HL-60/S4 treated with phorbol 12-myristate 13-acetate at 8.2 ng/mL for 4 days and 3 days (cell line): ENCODE measurements around the gene FKBP8.

Experiments used
- in situ Hi-C: fragments of 300-500 bp; cut with MboI; formaldehyde crosslinking; loops from 2 replicates; pipeline ENCODE4 v1.15.0; 2022; ENCODE audit warnings: low sequenced_read_pairs

Gene FKBP8

DNA sequence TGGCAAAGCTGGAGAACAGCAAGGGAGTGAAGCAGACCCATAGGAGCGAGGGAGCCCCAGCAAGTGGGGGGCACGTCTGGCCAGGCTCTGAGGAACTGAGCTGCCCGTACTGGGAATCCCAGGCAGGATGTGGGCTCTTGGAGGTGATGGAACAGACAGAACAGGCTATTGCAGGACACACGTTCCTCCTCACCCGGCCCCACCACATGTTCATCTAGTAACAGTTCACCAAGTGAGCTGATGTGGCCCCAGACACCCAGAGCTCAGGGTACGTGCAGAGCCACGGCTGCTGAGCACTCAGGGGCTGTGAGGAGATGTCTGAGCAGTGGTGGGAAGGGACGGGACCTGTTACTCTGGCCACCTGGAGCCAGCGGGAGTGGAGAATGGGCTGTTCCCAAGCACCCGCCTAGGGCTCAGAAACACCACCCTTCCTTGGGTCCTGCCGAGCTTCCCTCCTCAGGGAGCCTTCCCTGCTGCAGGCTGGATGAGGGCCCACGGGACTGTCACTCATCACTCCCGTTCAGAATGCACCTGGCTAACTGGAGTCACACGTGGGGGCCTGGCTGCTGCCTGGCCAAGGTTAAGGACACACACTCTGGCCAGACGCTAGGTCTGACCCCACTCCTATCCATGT lies 39.9 kb downstream of the FKBP8 start:
- in situ Hi-C loops = no loop called here

DNA sequence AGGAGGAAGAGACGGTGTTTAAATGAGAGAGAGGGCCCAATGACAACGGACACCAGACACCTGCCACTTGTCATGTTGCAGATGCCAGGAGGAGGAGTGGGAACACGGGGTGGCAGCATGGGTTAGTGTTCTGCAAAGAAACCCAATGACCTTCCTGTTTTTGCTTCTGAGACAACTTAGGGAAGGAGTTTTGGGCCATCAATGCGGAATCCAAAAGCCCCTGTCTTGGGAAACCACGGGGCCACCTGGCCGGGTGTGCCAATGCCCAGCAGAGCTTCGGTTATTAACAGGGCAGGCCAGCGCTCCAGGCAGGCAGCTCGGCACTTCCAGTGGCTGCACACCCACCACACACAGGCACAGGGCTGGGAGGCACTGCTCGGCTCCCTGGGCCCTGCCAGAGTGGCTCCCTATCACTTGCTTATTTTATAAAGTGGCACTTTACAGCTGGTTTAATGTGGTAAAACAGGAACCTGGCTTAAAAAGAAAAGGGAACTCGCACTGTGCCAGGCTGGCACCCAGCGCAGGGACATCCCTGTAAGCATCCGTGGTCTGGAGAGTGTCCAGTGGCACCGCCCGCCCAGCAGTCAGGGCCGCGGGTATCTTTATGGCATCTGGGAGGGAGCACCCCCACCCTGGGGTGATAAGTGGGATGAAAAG lies 40.6 kb downstream of the FKBP8 start:
- in situ Hi-C loops = no loop called here

DNA sequence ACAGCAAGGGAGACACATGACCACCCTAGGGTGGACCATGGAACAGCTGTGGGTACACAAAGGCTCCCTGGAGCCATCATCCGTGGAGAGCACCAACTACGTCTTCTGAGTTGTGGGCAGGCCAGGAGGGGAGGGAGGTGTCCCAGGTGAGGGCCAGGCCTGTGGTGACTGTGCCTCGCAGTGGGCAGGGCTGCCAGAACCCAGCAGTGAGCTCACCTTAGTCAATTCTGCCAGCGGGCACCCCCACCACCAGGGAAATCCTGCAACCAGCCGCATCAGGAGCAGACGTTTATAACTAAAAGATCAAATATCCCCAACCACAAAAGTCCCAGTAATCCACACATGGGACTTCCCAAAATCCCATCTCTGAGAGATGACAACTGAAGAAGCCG lies 41.1 kb downstream of the FKBP8 start:
- in situ Hi-C loops = no loop called here

DNA sequence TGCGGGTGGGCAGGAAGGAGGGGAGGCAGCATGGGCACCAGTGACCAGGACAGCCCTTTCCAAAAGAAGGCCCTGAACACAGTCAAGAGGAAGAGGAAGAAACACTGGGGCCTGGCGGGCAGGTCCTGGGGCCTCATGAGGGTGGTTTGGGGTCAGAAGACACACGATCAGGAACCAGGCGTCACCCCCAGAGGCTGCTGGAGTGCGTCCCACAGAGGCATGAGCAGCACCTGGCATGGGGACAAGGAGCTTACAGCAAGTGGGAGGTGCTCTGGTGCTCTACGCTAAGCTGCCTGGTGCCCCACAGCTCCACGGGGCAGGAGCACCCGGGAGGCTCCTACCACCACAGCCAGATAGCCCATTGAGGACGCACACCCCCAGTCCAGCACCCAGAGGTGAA lies 41.5 kb downstream of the FKBP8 start:
- in situ Hi-C loops = no loop called here

DNA sequence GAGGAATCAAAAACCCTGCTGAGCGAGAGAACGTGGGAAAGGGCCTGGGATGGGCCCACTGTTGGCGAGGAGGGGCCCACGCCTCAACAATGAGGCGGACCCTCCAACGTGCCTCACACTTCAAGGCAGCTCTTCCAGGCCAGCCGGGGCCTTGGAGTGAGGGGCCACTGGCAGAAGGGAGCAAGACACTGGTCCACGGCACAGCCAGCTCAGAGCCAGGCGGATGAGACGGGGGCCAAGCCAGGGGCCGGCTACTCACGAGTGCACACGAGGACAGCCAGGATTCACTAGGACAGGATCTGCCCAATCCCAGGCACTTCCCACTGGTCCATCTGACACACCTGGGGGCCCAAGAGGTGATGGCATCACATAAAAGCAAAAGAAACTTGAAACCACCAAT lies 42.0 kb downstream of the FKBP8 start:
- in situ Hi-C loops = no loop called here

DNA sequence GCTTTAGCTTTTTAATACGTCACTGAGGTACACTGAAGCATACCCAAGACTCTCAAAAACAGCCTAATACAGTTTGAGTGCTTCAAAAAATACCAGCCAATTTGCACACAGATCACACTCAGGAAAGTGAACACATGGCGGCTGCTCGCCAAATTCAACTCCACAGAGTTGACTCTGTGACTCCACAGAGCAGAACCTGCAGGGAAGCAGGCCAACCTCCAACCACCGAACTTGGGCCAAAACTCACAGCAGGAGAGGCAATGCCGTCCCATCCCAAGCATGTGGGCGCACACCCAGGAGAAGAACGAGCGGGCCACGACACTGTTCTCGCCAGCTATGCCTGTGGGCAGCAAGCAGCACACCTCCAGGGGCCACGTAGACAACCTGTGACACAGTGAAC lies 42.6 kb downstream of the FKBP8 start:
- in situ Hi-C loops = no loop called here

DNA sequence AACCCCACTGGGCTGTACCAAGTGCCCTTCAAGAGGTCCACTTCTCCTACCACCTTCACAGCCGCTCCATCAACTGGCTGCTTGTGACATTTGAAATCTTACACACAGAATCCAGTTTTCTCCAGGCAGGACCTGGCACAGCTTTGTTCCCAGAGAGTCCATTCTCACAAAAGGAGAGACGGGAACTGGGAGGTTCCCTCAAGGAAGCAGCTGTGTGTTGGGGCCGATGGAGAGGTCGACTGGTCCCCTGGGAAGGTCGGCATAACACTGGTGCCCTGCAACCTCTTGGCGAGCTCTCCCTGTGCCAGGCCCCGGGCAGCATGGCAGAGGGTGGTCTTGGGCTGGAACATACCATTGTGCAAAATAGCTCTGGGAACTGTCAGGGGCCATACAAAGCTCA lies 43.0 kb downstream of the FKBP8 start:
- in situ Hi-C loops = no loop called here

DNA sequence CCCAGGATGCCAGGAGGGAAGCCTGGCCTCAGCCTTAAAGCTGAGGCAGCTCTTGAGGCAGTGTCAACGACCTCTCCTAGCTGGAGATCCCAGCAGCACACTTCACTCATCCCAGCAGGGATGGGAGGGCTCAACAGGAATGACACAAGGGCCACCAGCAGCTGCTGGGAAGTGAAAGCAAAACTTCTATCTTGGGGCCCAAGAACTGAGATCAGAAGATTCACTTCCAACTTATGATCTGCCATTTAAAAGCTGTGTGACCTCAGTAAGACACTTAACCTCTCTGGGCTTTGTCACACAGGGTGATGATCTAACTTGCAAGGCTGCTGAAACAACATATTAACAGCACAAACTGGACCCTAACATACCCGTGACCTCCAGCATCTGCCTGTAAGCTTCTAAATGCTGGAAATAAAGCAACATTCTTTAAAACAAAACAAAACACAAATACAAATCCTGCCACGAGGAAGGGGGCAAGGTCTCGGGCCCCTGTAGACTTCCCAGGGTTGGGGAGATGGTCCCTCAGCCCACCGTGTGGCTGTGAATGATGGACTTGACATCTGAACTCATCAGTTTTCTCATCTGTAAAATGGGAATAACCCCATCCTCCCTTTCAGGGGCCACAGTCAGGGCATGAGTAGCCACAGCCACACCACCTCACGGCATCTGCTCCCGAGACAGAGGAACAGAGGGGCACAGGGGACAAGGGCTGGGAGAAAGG lies 44.2 kb downstream of the FKBP8 start:
- in situ Hi-C loops = no loop called here

DNA sequence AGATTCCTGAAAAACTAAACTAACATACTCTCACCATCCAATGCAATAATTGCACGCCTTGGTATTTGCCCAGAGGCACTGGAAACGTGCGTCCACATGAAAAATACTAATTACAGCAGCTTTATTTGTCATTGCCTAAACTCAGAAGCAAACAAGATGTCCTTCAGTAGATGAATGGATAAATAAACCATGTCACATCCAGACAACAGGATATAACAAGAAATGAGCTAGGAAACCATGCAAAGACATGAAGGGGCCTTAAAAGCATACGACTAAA lies 46.5 kb downstream of the FKBP8 start:
- in situ Hi-C loops = no loop called here

DNA sequence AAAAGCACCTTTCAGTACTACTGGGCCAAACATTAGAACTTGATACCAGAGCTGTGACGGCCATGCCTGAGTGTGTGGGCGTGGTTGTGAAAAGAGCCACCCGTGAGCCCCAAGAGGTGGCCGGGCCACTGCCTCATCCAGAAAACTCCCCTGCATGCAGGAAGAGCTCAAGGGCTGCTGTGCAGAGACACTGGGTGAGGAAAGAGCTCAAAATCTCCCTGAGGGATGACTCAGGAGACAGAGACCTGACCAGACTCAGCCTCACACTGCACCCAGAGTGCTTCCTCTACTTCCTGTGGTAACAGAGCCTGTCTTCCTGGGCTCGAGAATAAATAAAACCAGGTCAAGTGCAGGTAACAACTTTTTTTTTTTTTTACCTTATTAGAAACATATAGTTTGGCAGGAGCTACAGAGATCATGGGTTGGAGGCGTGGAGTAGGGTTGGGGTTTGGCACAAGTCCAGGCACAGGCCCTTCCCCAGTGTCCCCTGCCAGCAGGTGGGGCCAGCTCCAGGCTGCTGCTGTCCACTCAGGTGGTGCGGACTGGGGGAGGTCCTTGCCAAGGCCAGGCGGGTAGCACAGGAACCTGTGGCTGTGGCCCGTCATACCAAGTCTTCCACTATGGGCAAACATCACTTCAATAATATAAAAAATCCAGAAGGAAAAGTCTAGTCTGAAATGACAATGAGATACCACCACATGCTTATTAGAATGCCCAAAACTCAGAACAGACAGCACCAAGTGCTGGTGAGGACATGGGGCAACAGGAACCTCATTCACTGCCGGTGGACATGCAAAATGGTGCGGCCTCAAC lies 47.0 kb downstream of the FKBP8 start:
- in situ Hi-C loops = no loop called here

DNA sequence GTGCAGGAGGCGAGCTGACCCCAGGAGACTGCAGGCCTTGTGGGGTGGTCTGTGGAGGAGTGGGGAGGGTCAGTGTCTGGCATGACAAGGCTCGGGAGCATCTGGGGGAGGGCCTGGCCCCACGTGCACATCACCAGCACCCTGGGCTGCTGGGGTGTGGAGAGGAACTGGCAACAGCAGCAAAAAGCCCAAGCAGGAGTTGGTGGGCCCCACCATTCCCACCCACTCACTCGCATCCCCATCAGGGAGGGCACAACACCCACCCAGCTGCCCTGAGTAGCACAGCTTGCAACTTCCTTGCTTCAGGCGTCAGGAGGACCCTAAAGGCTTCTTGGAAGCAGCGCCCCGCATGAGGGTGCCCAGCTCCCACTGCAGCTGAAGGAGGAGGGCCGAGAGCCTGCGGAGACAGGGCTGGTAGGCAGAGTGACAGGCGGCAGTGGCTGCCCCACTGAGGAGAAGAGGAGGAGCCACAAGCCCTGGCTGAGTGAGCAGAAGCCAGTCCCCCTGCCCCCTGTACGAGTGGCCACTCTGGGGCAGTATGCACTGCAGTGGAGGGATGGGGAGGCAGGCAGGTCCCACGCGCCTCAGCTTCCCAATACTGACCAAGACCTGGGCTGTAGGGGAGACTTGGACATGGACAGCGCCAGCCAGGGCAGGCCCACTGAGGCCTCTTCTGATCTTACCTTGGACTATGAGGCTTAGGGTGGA lies 48.0 kb downstream of the FKBP8 start:
- in situ Hi-C loops = no loop called here

DNA sequence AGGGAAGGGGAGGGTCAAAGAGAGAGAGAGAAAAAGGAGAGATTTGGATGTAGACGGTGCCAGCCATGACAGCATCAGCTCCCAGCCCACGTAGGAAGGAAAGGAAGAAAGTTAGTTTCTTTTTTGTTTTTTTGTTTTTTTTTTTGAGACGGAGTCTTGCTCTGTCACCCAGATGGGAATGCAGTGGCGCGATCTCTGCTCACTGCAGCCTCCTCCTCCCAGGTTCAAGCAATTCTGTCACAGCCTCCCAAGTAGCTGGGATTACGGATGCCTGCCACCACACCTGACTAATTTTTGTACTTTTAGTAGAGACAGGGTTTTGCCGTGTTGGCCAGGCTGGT lies 49.1 kb downstream of the FKBP8 start:
- in situ Hi-C loops = no loop called here

DNA sequence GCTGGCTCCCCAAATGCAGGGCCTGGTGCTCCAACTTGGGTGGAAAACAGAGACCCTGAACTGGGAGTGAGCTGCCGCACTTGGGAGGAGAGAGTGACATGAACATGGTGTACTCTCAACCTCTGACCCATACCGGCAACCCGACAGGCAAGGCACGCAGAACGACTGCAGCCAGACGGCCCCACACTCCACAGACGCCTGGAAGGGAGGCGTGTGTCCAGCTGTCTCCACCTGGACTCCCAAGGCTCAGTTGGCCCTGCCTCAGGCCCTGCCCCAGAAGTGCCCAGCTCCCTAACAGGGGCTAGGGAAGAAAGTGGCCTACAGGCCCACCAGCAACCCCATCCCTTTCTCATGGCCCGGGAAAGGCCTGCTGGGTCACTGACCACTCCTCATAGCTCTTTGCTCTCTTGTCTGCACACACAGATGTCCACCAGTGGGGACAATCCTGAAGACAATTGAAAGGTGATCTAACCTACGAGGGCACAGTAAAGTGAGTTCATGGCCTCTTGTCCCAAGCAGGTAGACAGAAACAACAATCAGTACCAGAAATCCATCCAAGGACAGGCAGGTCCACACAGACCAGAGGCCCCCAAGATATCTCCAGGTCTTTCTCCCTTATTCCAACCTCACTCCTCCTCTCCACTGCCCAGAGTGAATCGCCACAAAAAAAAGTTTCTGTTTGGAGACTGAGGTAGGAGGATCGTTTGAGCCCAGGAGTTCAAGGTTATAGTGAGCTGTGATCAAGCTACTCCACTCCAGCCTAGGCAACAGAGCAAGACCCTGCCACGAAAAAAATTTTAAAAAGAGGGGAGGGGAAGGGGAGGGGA lies 49.7 kb downstream of the FKBP8 start:
- in situ Hi-C loops = no loop called here

DNA sequence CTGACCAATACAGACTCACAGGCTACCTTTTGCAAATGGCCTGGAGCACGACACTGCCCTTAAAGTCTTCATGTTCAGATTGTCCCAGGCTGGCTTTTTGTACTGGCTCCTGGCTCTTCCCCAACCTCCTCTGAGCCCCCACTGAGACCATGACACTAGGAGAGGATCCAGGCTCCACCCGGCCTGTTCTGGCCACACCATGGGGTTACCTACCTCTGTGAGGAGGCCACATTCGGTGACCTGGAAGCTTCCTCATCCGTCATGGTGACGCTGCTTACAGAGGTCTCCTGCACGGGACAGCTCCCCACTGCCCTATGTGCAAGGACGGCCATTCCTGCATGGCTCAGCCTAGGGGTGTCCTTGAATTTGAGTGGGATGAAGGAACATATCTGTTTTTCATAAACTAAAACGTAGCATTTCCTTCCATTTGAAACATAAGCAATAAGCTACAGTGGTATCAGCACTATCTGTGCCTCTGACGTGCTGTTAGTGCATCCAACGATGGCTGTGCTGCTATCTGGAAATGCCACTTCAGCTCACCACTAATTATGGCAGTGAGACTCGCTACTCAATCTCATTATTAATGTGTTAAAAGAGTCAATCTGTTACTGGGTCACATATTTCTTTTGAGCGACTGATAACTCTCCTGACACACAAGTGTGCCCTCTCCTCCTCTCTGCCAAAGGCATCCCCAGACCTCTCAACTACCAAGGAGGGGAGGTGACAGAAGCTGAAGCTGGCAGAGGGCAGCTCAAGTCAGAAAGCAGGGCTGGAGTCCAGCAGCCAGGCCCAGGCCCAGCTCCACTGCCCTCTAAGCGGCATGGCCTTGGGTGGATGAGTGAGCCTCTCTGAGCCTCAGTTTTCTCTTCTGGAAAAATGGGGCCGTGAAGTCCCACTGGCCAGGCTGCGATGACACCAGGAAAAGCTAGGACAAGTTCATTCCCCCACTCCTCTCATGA lies 51.1 kb downstream of the FKBP8 start:
- in situ Hi-C loops = no loop called here

DNA sequence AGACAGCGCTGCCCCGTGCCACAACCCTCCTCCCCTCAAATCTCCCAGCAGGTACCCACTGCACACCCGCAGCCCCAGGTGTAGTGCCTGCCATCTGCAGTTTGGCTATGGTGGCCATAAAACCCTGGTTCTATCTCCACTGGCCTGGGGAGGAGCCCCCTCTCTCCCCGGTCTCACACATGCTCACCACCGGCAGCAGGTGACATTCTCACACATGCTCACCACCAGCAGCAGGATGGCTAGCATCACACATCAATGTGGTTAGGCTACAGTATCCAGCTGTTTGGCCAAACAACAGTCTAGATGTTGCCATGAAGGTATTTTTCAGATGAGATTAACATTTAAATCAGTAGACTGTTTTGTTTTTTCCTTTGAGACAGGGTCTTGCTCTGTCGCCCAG lies 52.6 kb downstream of the FKBP8 start:
- in situ Hi-C loops = no loop called here

DNA sequence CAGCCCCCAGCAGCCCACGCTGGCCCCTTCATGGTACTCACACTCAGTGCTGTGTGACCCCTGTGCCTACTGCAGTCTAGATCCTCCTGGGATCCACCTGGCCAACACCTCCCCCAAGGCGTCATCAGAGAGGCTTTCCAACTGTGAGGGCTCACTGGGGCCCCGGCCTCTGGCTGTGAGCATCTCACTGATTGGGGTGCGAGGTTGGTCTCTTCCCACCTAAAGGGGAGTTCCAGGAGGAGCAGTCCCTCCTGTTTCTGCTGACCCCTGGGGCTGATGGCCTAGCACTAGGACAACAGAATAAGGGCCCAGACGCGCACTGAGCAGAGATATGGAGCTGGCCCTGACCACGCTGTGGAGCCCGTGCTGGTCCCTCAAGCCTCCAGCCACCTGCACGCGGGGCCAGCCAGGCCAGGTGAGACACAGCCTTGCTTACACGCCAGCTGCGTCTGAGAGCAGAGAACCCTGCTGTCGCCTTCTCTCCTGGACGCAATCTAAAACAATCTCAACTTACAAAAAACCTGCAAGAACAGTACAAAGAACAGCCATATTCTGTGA lies 53.7 kb downstream of the FKBP8 start:
- in situ Hi-C loops = no loop called here

DNA sequence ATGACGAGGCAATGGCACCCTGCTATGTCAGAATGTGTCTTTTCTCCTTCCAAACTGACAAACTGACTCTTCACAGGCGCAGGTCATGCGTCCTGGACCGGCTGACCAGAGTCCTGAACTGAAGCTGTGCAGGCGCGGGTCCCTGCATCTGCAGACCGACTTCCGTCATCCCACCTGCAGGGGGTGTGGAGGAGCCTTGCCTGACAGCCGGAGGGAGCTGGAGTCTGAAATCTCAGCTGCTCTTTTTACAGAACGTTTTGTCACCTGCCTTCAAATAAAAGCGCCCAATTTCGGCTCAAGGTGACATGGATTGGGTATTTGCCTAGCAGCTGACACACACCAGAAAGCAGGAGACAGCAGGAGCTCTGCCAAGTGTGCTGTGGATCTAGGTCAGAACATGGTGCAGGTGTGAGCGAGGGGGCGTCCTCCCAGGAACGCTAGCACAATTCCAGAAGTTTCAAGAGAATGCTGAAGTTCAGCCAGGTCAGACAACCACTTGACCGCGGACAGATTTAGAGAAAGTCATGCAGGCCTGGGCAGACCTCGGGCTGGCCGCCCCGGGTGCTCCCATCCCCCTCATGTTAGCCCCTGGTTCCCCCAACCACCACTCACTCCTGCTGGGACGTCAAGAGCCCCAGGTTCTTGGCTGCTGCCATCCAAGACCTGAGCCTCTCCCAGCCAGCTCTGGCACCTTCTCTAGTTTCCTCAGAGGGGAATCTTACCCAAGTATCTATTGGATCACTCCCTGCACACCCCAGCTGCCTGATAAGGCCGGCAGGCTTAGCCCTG lies 54.3 kb downstream of the FKBP8 start:
- in situ Hi-C loops = no loop called here

DNA sequence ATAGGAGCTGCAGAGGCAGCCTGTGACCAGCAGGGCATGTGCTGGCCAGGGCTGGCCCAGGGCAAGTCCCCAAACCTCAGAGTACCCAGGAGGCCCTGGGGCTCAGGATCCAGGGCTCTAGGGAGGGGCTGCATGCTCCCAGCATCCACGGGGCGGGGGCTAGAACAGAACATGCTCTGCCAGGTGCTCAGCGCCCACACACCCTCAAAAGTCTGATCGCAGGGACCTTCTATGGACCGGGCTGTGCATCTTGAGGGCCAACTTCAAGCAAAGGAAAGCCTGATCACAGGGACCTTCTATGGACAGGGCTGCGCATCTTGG lies 55.0 kb downstream of the FKBP8 start:
- in situ Hi-C loops = no loop called here
